ENCODE measurements around the gene FOXK2. TPM values are rescaled to one million over a fixed set of nuclear protein-coding genes. Genes with fewer than 3 reads are reported as not detected.

Gene FOXK2
- total and polyA plus RNA-seq, 2 of the 8 experiments (the other 6 are each of a cell fraction or from before 2014, with no cell fraction given): 34.7 to 64.9 TPM

DNA sequence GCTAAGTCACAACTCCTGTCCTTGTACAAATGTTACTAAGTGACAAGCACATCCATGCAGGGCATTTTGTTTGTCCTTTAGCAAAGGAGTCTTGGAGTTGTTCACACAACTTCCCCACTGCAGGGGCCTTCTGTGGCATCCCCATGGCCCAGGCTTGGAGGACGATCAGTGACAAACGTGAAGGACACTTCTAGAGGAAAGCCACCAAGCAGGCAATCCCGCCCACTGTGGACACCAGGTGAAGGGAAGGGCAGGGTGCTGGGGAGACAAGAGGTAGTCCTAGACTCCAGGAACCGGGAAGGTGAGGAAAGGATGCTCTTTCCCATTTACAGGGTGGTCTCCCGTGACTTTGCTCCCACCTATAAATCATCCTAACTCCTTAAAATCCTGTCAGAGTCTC, 124.6 kb downstream of the FOXK2 start:
- no peak overlapping the region for H2BK20ac ChIP-seq (ENCODE audit: low read length)
- H2BK12ac ChIP-seq (ENCODE audit: low read depth, low read length): no peak overlapping the region
- CTCF ChIA-PET (ENCODE audit: partially characterized antibody): no interaction called here
- TF ChIP-seq JUN (IDR thresholded peaks at IDR 0.05; ENCODE audit: low read depth, low read length) (no peak), TBP (IDR thresholded peaks at IDR 0.05; ENCODE audit: low read depth, low read length) (no peak), ZNF274 (IDR thresholded peaks at IDR 0.05; ENCODE audit: borderline replicate concordance, extremely low read depth, low read length) (no peak), SIRT6 (IDR thresholded peaks at IDR 0.05; ENCODE audit: low read length) (no peak), BRCA1 (IDR thresholded peaks at IDR 0.05; ENCODE audit: low read depth, low read length) (no peak), PHF8 (conservative IDR thresholded peaks at IDR 0.05; ENCODE audit: low read depth, low read length) (no peak), CHD1 (IDR thresholded peaks at IDR 0.05; ENCODE audit: low read depth, low read length) (no peak)
- TF ChIP-seq, protein P1, sequence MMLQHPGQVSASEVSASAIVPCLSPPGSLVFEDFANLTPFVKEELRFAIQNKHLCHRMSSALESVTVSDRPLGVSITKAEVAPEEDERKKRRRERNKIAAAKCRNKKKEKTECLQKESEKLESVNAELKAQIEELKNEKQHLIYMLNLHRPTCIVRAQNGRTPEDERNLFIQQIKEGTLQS (IDR thresholded peaks at IDR 0.05; ENCODE audit: insufficient read depth, low read depth, low read length): no peak
- TF ChIP-seq, protein P2, sequence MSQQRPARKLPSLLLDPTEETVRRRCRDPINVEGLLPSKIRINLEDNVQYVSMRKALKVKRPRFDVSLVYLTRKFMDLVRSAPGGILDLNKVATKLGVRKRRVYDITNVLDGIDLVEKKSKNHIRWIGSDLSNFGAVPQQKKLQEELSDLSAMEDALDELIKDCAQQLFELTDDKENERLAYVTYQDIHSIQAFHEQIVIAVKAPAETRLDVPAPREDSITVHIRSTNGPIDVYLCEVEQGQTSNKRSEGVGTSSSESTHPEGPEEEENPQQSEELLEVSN (IDR thresholded peaks at IDR 0.05): no peak
- TF ChIP-seq, protein P3, sequence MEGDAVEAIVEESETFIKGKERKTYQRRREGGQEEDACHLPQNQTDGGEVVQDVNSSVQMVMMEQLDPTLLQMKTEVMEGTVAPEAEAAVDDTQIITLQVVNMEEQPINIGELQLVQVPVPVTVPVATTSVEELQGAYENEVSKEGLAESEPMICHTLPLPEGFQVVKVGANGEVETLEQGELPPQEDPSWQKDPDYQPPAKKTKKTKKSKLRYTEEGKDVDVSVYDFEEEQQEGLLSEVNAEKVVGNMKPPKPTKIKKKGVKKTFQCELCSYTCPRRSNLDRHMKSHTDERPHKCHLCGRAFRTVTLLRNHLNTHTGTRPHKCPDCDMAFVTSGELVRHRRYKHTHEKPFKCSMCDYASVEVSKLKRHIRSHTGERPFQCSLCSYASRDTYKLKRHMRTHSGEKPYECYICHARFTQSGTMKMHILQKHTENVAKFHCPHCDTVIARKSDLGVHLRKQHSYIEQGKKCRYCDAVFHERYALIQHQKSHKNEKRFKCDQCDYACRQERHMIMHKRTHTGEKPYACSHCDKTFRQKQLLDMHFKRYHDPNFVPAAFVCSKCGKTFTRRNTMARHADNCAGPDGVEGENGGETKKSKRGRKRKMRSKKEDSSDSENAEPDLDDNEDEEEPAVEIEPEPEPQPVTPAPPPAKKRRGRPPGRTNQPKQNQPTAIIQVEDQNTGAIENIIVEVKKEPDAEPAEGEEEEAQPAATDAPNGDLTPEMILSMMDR (IDR thresholded peaks at IDR 0.05; ENCODE audit: control extremely low read depth in 1 of 3, insufficient read depth in 1 of 3, low read depth in 1 of 3, low read length in 3 of 3): no peak

More for the DNA sequence above, 124.6 kb downstream of the FOXK2 start:
- H3K79me1 ChIP-seq (ENCODE audit: low read depth, low read length): peaks cover 5% of the 10 kb centered on the region
- H4K5ac ChIP-seq (ENCODE audit: insufficient read length, low read depth, low read length): no peak overlapping the region
- DNase-seq (ENCODE audit: low read depth in 1 of 2, low spot score in 2 of 2) (no peak), FAIRE-seq (no peak)
- H3K79me2 ChIP-seq (ENCODE audit: control insufficient read depth in 1 of 2, insufficient read depth in 2 of 2, low read length in 2 of 2): peaks cover 34 to 78% of the 10 kb centered on the region in 2 experiments
- H3K23me2 ChIP-seq (ENCODE audit: low read depth, low read length): peaks cover 6% of the 10 kb centered on the region; the same call in 1 of the 2 replicates
- H3K56ac ChIP-seq (replicated peaks; ENCODE audit: insufficient read length, low read depth, low read length): no peak overlapping the region
- H3K4me3 ChIP-seq (ENCODE audit: extremely low read depth in 1 of 4, insufficient read depth in 2 of 4, low read depth in 3 of 4, low read length in 4 of 4): no peak overlapping the region
- H3K27ac ChIP-seq (ENCODE audit: low read depth, low read length): no peak overlapping the region
- H4K20me1 ChIP-seq (replicated peaks in 1 of 2; ENCODE audit: control insufficient read depth in 1 of 2, insufficient read depth in 2 of 2, low read length in 2 of 2): peaks cover 22% of the 10 kb centered on the region in 2 experiments
- H3K27me3 ChIP-seq (replicated peaks in 1 of 4; ENCODE audit: control insufficient read depth in 3 of 4, extremely low read depth in 1 of 4, insufficient read depth in 3 of 4, low read length in 3 of 4): no peaks in the 10 kb centered on the region
- no peak overlapping the region for H3K4ac ChIP-seq (replicated peaks; ENCODE audit: insufficient read length, low read depth, low read length)
- POLR2A ChIA-PET (ENCODE audit: partially characterized antibody): no interaction called here
- no peak overlapping the region for H2AFZ ChIP-seq (ENCODE audit: low read length)
- H3K9me3 ChIP-seq (ENCODE audit: insufficient read depth in 2 of 2, low read depth in 1 of 2, low read length in 1 of 2): no peaks in the 10 kb centered on the region
- no peak overlapping the region for H2BK15ac ChIP-seq (ENCODE audit: low read length)
- no peak overlapping the region for H4K8ac ChIP-seq (ENCODE audit: extremely low read depth, insufficient read depth, low read length)
- H2AK5ac ChIP-seq (ENCODE audit: low read depth, low read length): no peak overlapping the region
- no peak overlapping the region for H3K9ac ChIP-seq (replicated peaks in 1 of 4; ENCODE audit: extremely low read depth in 1 of 4, low read depth in 3 of 4, low read length in 3 of 4)
- no peak overlapping the region for H3K18ac ChIP-seq (ENCODE audit: extremely low read depth, low read length)
- no peak overlapping the region for H4K91ac ChIP-seq (replicated peaks; ENCODE audit: insufficient read length, low read length)
- no peak overlapping the region for H3K14ac ChIP-seq (ENCODE audit: insufficient read length)
- no peak overlapping the region for H2BK5ac ChIP-seq (ENCODE audit: low read depth, low read length)
- H3K36me3 ChIP-seq (ENCODE audit: control insufficient read depth in 2 of 4, insufficient read depth in 4 of 4, low read length in 3 of 4): peaks cover 15 to 35% (median 21%) of the 10 kb centered on the region in 4 experiments; a peak in 7 of 8 replicates
- H3K4me2 ChIP-seq (ENCODE audit: insufficient read depth in 1 of 2, low read depth in 2 of 2, low read length in 2 of 2): no peak overlapping the region
- H3K23ac ChIP-seq (ENCODE audit: insufficient read length): no peak overlapping the region
- H2BK120ac ChIP-seq (replicated peaks; ENCODE audit: low read depth, low read length): no peak overlapping the region
- H3K4me1 ChIP-seq (replicated peaks in 1 of 4; ENCODE audit: control insufficient read depth in 3 of 4, insufficient read depth in 4 of 4, low read length in 3 of 4): peaks cover 0 to 9% (median 3%) of the 10 kb centered on the region in 4 experiments; a peak in 5 of 7 replicates
- 87% methylated on average over 5 of the region's 5 CpGs; no CpG with 5 or more reads in 1 of the 2 experiments for WGBS, 2 experiments (ENCODE audit: extremely low coverage in 1 of 2, insufficient coverage in 1 of 2, insufficient read length in 1 of 2, insufficient replicate concordance in 2 of 2, low coverage in 1 of 2, low lambda C conversion rate in 2 of 2, missing lambda C conversion rate in 1 of 2)
